Tibial artery (tissue), 4 donors: ENCODE measurements around the gene CASP4.

ENCODE experiments used
- DNase-seq, 2 donors: peaks; one replicate each; pipeline ENCODE4 v3.0.0-alpha.2; 2019
- H3K27ac ChIP-seq, 2 donors: fragments of 200-600 bp; sonication (generic) in 1 of 2; 1 replicate in 1 of 2; 2 replicates in 1 of 2; pipeline ENCODE4 v1.5.1; 2018 to 2019; ENCODE audit warnings: mild to moderate bottlenecking in 1 of 2
- H3K27me3 ChIP-seq, 2 donors: fragments of 200-600 bp; sonication (generic) in 1 of 2; one replicate each; pipeline versions ENCODE4 v1.5.1 to v1.6.0; 2016 to 2019
- H3K36me3 ChIP-seq, 3 donors: fragments of 200-600 bp; sonication (generic) in 2 of 3; one replicate each; pipeline ENCODE4 v1.5.1; 2016 to 2019; ENCODE audit warnings: mild to moderate bottlenecking in 2 of 3
- H3K4me1 ChIP-seq, 4 donors: fragments of 200-600 bp; sonication (generic) in 2 of 4; 1 replicate in 3 of 4; 2 replicates in 1 of 4; pipeline ENCODE4 v1.5.1; 2016 to 2019
- H3K4me3 ChIP-seq, 2 donors: fragments of 200-600 bp; sonication (generic) in 1 of 2; 1 replicate in 1 of 2; 2 replicates in 1 of 2; pipeline ENCODE4 v1.5.1; 2018 to 2019; ENCODE audit warnings: mild to moderate bottlenecking in 2 of 2
- H3K9me3 ChIP-seq, 3 donors: fragments of 200-600 bp; sonication (generic) in 1 of 3; one replicate each; pipeline ENCODE4 v1.5.1; 2016 to 2019
- CTCF ChIP-seq, 2 experiments: fragments of 200-600 bp in 1 of 2; fragments of 450-650 bp in 1 of 2; IDR thresholded peaks; one replicate each; pipeline ENCODE4 v1.5.1; 2017 to 2019; ENCODE audit warnings: antibody characterized with exemption in 2 of 2, mild to moderate bottlenecking in 1 of 2, moderate library complexity in 1 of 2
- intact Hi-C: fragments of 100-400 bp; cut with DNase I; formaldehyde crosslinking; loops from one replicate; pipeline ENCODE4 v1.15.0; 2023; ENCODE audit warnings: low total_unique reads

CASP4 gene

DNA sequence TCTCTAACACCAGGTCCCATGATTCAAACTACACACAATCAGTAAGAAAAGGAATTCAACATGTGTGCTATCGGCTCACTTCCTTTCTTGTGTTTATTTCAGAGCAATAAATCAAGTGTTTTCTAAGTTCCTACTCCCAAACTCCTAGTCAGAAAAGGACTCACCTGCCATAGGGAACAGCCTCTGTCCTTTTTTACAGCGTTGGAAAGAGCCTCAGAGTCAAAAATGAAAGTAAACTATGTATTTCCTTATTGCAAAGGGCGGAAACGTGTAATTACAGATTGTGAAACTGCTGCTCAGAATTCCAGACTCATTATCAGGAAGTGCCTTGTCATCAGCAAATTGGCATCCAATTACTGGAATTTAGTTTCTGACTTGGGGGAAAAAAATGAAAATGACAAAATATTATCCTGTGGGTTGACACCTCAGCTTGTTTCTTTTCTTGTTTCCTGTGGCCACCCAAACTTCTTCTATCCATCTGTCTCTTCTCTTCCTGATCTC lies at the start of gene CASP4:
Gene CASP4 (minus strand): TSS at position 220 of the 501 bp plus-strand sequence. CDS start 49 bp downstream, at position 171.
- intact Hi-C loops, result no loop called here
- Histone ChIP-seq H3K27ac (peak within 1 kb of the TSS; percentile 80), H3K4me3 (peak within 1 kb of the TSS; percentile 56 to 58), H3K27me3 (no peaks in the 10 kb centered on the region), H3K9me3 (peaks cover 0 to 3% (median 0%) of the 10 kb centered on the region in 3 donors), H3K36me3 (no peaks in the 10 kb centered on the region), H3K4me1 (peaks cover 0 to 30% (median 8%) of the 10 kb centered on the region in 4 donors)
- no peak for TF ChIP-seq CTCF (IDR thresholded peaks at IDR 0.05)
- no peak for DNase-seq

DNA sequence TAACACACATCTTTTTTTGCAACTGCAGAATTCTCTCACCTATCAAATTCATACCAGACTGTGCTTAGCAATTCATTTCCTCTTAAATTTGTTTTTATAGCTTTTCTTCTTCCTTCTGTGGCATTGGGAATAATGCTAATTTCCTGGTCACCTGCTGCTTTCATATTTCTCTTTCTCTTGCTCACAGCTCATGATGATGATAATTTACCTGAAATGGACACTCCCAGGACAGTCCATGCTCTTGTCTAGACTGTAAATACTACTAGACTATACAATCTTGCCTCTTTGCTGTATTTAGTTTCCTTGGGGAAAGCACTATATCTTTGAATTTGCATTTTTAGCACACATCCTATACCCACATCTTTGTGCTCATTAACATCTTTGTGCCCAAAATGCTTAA lies 39.1 kb upstream of the CASP4 start:
- Histone ChIP-seq H3K27me3 (no peaks in the 10 kb centered on the region), H3K4me1 (no peaks in the 10 kb centered on the region), H3K27ac (no peak overlapping the region), H3K36me3 (no peaks in the 10 kb centered on the region), H3K4me3 (no peak overlapping the region), H3K9me3 (no peaks in the 10 kb centered on the region)
- TF ChIP-seq CTCF (IDR thresholded peaks at IDR 0.05), result no peak
- intact Hi-C loops, result no loop called here
- DNase-seq, result no peak

- Histone ChIP-seq H3K4me3 (no peak overlapping the region), H3K4me1 (no peaks in the 10 kb centered on the region), H3K27ac (no peak overlapping the region), H3K36me3 (no peaks in the 10 kb centered on the region), H3K27me3 (no peaks in the 10 kb centered on the region), H3K9me3 (no peaks in the 10 kb centered on the region)
- no peak for TF ChIP-seq CTCF (IDR thresholded peaks at IDR 0.05)
- no peak for DNase-seq
- intact Hi-C loops, result no loop called here
These were observed 37.1 kb upstream of the CASP4 start for GRCh38 chr11:105005451-105005845.

- Histone ChIP-seq H3K36me3 (no peaks in the 10 kb centered on the region), H3K27me3 (no peaks in the 10 kb centered on the region), H3K4me3 (no peak overlapping the region), H3K27ac (no peak overlapping the region), H3K9me3 (no peaks in the 10 kb centered on the region), H3K4me1 (no peaks in the 10 kb centered on the region)
- intact Hi-C loops, result no loop called here
- TF ChIP-seq CTCF (IDR thresholded peaks at IDR 0.05), result no peak
- no peak for DNase-seq
These were observed 35.6 kb upstream of the CASP4 start for GRCh38 chr11:105004021-105004420.

- no peak overlapping the region for H3K27ac ChIP-seq
- no peak for TF ChIP-seq CTCF (IDR thresholded peaks at IDR 0.05)
- intact Hi-C loops, result no loop called here
- no peaks in the 10 kb centered on the region for H3K4me1 ChIP-seq
- H3K36me3 ChIP-seq, result no peaks in the 10 kb centered on the region
- H3K4me3 ChIP-seq, result no peak overlapping the region
- H3K9me3 ChIP-seq, result no peaks in the 10 kb centered on the region
- H3K27me3 ChIP-seq, result no peaks in the 10 kb centered on the region
- no peak for DNase-seq
These were observed 34.8 kb upstream of the CASP4 start for GRCh38 chr11:105003151-105003550.

GRCh38 chr11:105000797-105001196 lies 32.4 kb upstream of the CASP4 start:
- TF ChIP-seq CTCF (IDR thresholded peaks at IDR 0.05), result peak; percentile 21 to 36
- H3K4me1 ChIP-seq, result no peaks in the 10 kb centered on the region
- no peaks in the 10 kb centered on the region for H3K9me3 ChIP-seq
- H3K36me3 ChIP-seq, result no peaks in the 10 kb centered on the region
- no peak overlapping the region for H3K4me3 ChIP-seq
- H3K27me3 ChIP-seq, result no peaks in the 10 kb centered on the region
- no peak for DNase-seq
- intact Hi-C loops, result no loop called here
- no peak overlapping the region for H3K27ac ChIP-seq
